MCF 10A (cell line): ENCODE results near the gene FBP1. TPM values are rescaled to one million over a fixed set of nuclear protein-coding genes. Genes with fewer than 3 reads are reported as not detected.

ENCODE experiments used
- BruUV-seq: library from RNA; stranded (reverse); fragments of 400-500 nt; replicated peaks from 2 replicates; lab custom pipeline; 2021; lab: Mats Ljungman, UMichigan
- CTCF ChIA-PET: fragments of 300-600 bp; sonication (Branson Sonifier 250); formaldehyde crosslinking; extraction: SDS; loops from one replicate; lab custom pipeline; 2021; ENCODE audit warnings: antibody characterized with exemption, inconsistent platforms; lab: Yijun Ruan, JAX
- POLR2A ChIA-PET: fragments of 300-600, 350-650 bp; sonication (Branson Sonifier 250); formaldehyde crosslinking; extraction: SDS; loops from one replicate; lab custom pipeline; 2020; ENCODE audit warnings: antibody characterized with exemption, inconsistent platforms; lab: Yijun Ruan, JAX
- DNase-seq: peaks from one replicate; pipeline ENCODE4 v3.0.0-alpha.2; 2018; ENCODE audit not compliant: unreplicated experiment
- H3K27ac Mint-ChIP-seq: one replicate; pipeline ENCODE4 v1.8.0; 2022; ENCODE audit warnings: mild to moderate bottlenecking, low read depth, mixed read lengths; ENCODE audit not compliant: unreplicated experiment
- H3K27me3 Mint-ChIP-seq: one replicate; pipeline ENCODE4 v1.8.0; 2022; ENCODE audit warnings: mixed read lengths; ENCODE audit not compliant: insufficient read depth, unreplicated experiment
- H3K36me3 Mint-ChIP-seq: one replicate; pipeline ENCODE4 v1.8.0; 2022; ENCODE audit warnings: mild to moderate bottlenecking, moderate library complexity, mixed read lengths; ENCODE audit not compliant: insufficient read depth, unreplicated experiment
- H3K4me1 Mint-ChIP-seq: one replicate; pipeline ENCODE4 v1.8.0; 2022; ENCODE audit warnings: mixed read lengths; ENCODE audit not compliant: insufficient read depth, unreplicated experiment
- H3K4me3 Mint-ChIP-seq: one replicate; pipeline ENCODE4 v1.8.0; 2022; ENCODE audit warnings: mild to moderate bottlenecking, moderate library complexity, mixed read lengths; ENCODE audit not compliant: unreplicated experiment
- H3K9me3 Mint-ChIP-seq: one replicate; pipeline ENCODE4 v1.8.0; 2022; ENCODE audit warnings: mixed read lengths; ENCODE audit not compliant: unreplicated experiment
- CTCF ChIP-seq: fragments of 200-600 bp; IDR thresholded peaks from one replicate; pipeline ENCODE4 v1.8.0; 2022; ENCODE audit warnings: antibody characterized with exemption, mild to moderate bottlenecking; ENCODE audit not compliant: unreplicated experiment
- intact Hi-C: fragments of 100-400 bp; cut with micrococcal nuclease; formaldehyde crosslinking; loops from 2 replicates; pipeline ENCODE4 v1.14.1; 2022
- total RNA-seq: library from RNA; stranded (reverse); gene quantifications from 2 replicates; pipeline ENCODE4 v1.2.3, GENCODE V29; 2022

The FBP1 gene
- total RNA-seq, 1 experiment from 2014 or later: not detected

DNA sequence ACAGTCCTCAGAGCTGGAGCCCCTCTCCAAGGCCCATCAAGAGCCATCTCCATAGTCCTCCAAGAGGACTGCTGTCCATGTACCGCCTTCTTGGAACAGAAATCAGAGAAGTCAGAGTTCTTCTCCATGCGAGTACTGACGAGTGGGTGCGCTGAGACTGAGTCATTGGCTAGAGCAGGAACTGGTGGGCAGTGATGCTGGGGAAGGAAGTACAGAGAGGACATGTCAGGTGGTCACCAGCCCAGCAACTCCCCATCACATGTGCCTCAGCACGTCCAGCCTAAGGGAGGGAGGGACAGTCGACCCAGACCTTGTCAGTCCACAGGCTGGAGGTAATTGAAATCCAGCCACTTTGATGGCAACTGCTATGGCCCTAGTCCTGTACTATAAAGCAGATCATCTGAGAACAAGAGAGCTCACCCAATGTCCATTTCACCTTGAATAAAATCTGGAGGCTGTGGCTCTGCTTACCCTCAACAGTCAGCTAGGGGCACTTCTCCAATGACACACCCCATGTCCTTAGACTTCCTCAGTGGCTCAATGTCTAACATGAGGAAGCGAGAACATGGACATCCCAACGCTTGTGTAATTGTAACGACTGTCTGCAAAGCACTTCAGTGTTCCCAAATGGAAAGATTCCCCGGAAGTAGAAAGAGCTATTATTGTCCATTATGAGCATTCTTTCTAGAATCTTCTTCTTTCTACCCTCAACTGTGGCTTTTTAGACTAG lies 15.0 kb upstream of the FBP1 start:
- no peak overlapping the region for H3K27ac Mint-ChIP-seq
- no peaks in the 10 kb centered on the region for H3K36me3 Mint-ChIP-seq
- H3K27me3 Mint-ChIP-seq: no peaks in the 10 kb centered on the region
- POLR2A ChIA-PET: no interaction called here
- BruUV-seq: no TSS peak
- no peak overlapping the region for H3K4me3 Mint-ChIP-seq
- no peaks in the 10 kb centered on the region for H3K9me3 Mint-ChIP-seq
- no peak for DNase-seq
- TF ChIP-seq CTCF: no peak
- peaks cover 15% of the 10 kb centered on the region for H3K4me1 Mint-ChIP-seq
- CTCF ChIA-PET: interaction anchor here (1.1 kb wide), 1 partner anchor 9 kb away, joined by 4 read pairs; no protein-coding TSS in a partner anchor
- intact Hi-C loops: no loop called here

DNA sequence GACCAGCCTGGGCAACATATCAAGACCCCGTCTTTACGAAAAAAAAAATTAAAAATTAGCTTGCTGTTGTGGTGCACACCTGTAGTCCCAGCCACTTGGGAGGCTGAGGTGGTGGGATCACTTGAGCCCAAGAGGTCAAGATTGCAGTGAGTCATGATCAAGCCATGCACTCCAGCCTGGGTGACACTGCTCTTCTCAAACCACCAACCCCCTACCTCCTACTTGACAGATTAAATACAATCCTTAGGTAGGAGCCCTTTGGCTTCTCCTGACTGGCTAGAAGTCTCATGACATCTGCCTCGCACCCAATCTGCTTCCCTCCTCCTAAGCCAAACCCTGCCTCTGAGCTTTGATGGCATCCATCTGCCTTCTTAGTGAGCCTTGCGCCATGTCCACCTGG lies 11.6 kb upstream of the FBP1 start:
- Mint-ChIP-seq H3K36me3 (no peaks in the 10 kb centered on the region), H3K4me1 (peaks cover 26% of the 10 kb centered on the region), H3K27ac (peak overlapping the region; percentile 89), H3K4me3 (no peak overlapping the region), H3K9me3 (no peaks in the 10 kb centered on the region), H3K27me3 (no peaks in the 10 kb centered on the region)
- BruUV-seq: no TSS peak
- POLR2A ChIA-PET: no interaction called here
- no peak for TF ChIP-seq CTCF
- CTCF ChIA-PET: interaction anchor here (0.5 to 2.0 kb wide), 3 partner anchors 18 to 478 kb away, joined by 4 to 8 read pairs (median 5); no protein-coding TSS in a partner anchor
- no peak for DNase-seq
- intact Hi-C loops: no loop called here

DNA sequence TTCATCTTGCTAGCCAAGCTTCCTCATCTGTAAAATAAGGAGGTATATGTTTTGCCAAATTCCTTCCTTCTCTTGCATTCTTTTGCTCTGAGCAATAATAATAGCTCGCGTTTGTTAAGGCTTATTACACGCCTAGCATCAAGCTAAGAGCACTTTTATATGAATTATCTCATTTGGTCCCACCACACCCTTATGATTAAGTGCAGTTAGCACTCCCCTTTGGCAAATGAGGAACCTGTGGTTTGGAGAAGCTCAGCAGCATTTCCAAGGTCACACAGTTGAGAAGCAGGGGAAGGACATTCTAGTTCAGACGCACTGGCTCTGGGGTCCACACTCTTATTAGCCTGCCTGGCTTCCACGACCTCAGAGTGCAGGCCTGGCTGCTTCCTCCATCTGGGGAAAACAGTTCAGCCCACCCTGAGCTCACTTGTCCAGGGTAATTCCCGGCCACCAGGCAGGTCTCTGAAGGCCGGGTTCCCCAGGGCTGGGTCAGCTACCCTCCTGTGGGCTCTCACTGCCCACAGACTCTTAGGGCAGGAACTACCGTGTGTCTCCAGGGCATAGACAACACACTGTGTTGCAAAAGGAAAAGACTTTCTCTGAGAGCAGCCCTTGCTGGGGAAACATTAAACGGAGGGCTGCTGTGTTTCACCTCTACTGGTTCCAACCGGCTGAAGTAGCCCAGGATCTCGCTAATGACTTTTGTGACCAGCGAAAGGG lies 9.9 kb upstream of the FBP1 start:
- Mint-ChIP-seq H3K36me3 (no peaks in the 10 kb centered on the region), H3K27me3 (no peaks in the 10 kb centered on the region), H3K4me1 (peaks cover 35% of the 10 kb centered on the region), H3K9me3 (no peaks in the 10 kb centered on the region), H3K4me3 (no peak overlapping the region), H3K27ac (peak overlapping the region; percentile 50)
- BruUV-seq: TSS peak; percentile 42
- ChIA-PET CTCF (interaction anchor here (0.8 to 2.0 kb wide), 6 partner anchors 8 to 519 kb away, joined by 3 to 8 read pairs (median 4); no protein-coding TSS in a partner anchor), POLR2A (interaction anchor here (0.6 to 1.2 kb wide), 4 partner anchors 8 to 1676 kb away, joined by 3 to 4 read pairs (median 3); no protein-coding TSS in a partner anchor)
- no peak for TF ChIP-seq CTCF
- DNase-seq: peak; percentile 53
- intact Hi-C loops: no loop called here

GRCh38 chr9:94648185-94648584 lies 8.9 kb upstream of the FBP1 start:
- Mint-ChIP-seq H3K36me3 (no peaks in the 10 kb centered on the region), H3K27me3 (no peaks in the 10 kb centered on the region), H3K9me3 (no peaks in the 10 kb centered on the region), H3K4me3 (no peak overlapping the region), H3K4me1 (peaks cover 35% of the 10 kb centered on the region), H3K27ac (peak overlapping the region; percentile 50)
- no peak for TF ChIP-seq CTCF
- intact Hi-C loops: no loop called here
- DNase-seq: no peak
- no TSS peak for BruUV-seq
- ChIA-PET CTCF (interaction anchor here (0.6 to 1.1 kb wide), 2 partner anchors 10 to 520 kb away, joined by 3 to 7 read pairs; no protein-coding TSS in a partner anchor), POLR2A (interaction anchor here (1.2 kb wide), 1 partner anchor 9 kb away, joined by 3 read pairs; no protein-coding TSS in a partner anchor)
